ENCODE data around the gene SPN.

GRCh38 chr16:29699324-29700219, 36.5 kb downstream of the SPN start:
- TF ChIP-seq CTCF (IDR thresholded peaks at IDR 0.05) (no peak), POLR2A (IDR thresholded peaks at IDR 0.05) (no peak)
